Parathyroid adenoma (tissue), 2 donors: ENCODE measurements around the gene LHFPL6.
A peak's percentile ranks its signal among the peaks of the same experiment; 100 is the strongest.

ENCODE experiments used
- H2AFZ ChIP-seq: fragments of 300-600 bp; sonication (generic); one replicate; pipeline ENCODE4 v1.7.0; 2017; ENCODE audit warnings: antibody characterized with exemption, mild to moderate bottlenecking
- H3K27ac ChIP-seq: fragments of 300-600 bp; sonication (generic); one replicate; pipeline ENCODE4 v1.7.0; 2017
- H3K27me3 ChIP-seq: fragments of 300-600 bp; sonication (generic); one replicate; pipeline ENCODE4 v1.7.0; 2017; ENCODE audit warnings: low read length; ENCODE audit not compliant: control insufficient read depth, insufficient read depth
- H3K36me3 ChIP-seq: fragments of 300-600 bp; sonication (generic); one replicate; pipeline ENCODE4 v1.7.0; 2017; ENCODE audit warnings: low read length; ENCODE audit not compliant: control insufficient read depth, insufficient read depth
- H3K4me1 ChIP-seq: fragments of 300-600 bp; sonication (generic); one replicate; pipeline ENCODE4 v1.7.0; 2017; ENCODE audit warnings: control low read depth
- H3K4me2 ChIP-seq: fragments of 300-600 bp; sonication (generic); one replicate; pipeline ENCODE4 v1.7.0; 2017; ENCODE audit warnings: low read length
- H3K4me3 ChIP-seq: fragments of 300-600 bp; sonication (generic); one replicate; pipeline ENCODE4 v1.7.0; 2017; ENCODE audit warnings: low read depth, low read length
- H3K79me2 ChIP-seq: fragments of 300-600 bp; sonication (generic); one replicate; pipeline ENCODE4 v1.7.0; 2017; ENCODE audit warnings: control low read depth
- H3K9ac ChIP-seq: fragments of 300-600 bp; sonication (generic); one replicate; pipeline ENCODE4 v1.7.0; 2017; ENCODE audit warnings: mild to moderate bottlenecking
- H3K9me3 ChIP-seq: fragments of 300-600 bp; sonication (generic); one replicate; pipeline ENCODE4 v1.7.0; 2017; ENCODE audit warnings: low read length; ENCODE audit not compliant: control insufficient read depth
- CTCF ChIP-seq: fragments of 300-600 bp; sonication (generic); IDR thresholded peaks from one replicate; pipeline ENCODE4 v1.7.0; 2017; ENCODE audit warnings: antibody characterized with exemption, mild to moderate bottlenecking
- donor health status: primary hyperparathyroidism.

The LHFPL6 gene

DNA sequence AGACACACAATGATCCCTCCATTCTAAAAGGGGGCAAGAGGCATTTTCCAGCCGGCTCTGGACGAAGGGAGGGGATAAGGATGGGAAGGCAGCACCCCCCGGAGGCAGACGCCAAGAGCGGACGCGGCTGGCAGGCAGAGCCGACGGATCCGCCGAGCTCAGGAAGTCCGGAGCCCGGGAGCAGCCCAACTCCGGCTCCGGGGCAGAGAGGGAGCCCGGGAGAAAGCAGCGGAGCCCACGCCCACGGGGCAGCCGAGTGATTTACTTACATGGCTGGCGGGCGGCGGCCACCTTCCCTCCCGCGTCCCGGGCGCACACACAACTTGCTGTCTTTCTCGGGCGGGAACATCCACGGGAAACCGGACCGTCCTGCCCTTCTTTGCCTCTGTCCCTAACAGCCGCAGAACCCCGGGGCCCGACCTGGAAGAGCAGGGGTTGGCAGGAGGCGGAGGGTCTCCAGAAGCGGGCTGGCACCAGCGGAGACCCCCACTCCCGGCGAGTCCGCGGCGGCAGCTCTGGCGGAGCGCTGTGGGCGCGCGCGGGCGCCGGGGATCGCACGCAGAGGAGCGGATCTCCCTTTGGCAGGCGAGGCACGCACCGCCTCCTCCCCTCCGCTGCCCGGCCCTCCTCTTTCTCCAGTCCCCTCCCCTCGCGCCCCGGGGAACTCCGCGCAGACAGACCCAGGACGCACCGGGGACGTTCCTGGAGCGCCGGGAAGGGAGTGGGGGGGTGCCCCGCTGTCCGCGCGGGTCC, at the start of gene LHFPL6:
Gene LHFPL6, minus strand, starts transcription at position 580 of the 753 bp plus-strand sequence.
- H3K9me3 ChIP-seq = no peaks in the 10 kb centered on the region
- peak within 1 kb of the TSS; percentile 77 for H3K4me2 ChIP-seq
- no peaks in the 10 kb centered on the region for H3K4me1 ChIP-seq
- peak within 1 kb of the TSS; percentile 81 for H2AFZ ChIP-seq
- no peak within 1 kb of the TSS for H3K9ac ChIP-seq
- no peaks in the 10 kb centered on the region for H3K79me2 ChIP-seq
- peak; percentile 9 for TF ChIP-seq CTCF
- H3K27me3 ChIP-seq = no peaks in the 10 kb centered on the region
- H3K27ac ChIP-seq = peak within 1 kb of the TSS; percentile 33
- no peaks in the 10 kb centered on the region for H3K36me3 ChIP-seq
- H3K4me3 ChIP-seq = peak within 1 kb of the TSS; percentile 79

DNA sequence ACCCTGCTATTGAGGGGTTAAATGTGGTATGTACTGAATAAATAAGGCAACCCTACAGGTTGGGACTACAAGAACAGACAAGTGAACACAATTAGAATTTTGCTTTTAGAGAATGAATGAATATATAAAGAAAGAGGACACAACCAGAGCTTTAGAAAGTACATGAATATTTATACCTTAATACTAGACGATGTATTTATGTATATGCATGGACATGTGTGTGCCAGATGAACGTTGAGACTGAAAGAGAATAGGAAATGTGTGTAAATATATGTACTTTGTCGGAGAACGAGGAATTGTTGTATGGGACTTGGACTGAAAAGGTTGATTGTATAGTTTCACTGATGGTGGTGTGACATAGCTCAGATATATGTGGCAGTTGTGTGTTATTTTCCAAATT, 43.1 kb upstream of the LHFPL6 start:
- Histone ChIP-seq H2AFZ (no peak overlapping the region), H3K9ac (no peak overlapping the region), H3K27ac (no peak overlapping the region), H3K4me2 (no peak overlapping the region), H3K79me2 (no peaks in the 10 kb centered on the region), H3K9me3 (no peaks in the 10 kb centered on the region), H3K36me3 (no peaks in the 10 kb centered on the region), H3K4me1 (no peaks in the 10 kb centered on the region), H3K27me3 (no peaks in the 10 kb centered on the region), H3K4me3 (no peak overlapping the region)
- TF ChIP-seq CTCF = no peak

DNA sequence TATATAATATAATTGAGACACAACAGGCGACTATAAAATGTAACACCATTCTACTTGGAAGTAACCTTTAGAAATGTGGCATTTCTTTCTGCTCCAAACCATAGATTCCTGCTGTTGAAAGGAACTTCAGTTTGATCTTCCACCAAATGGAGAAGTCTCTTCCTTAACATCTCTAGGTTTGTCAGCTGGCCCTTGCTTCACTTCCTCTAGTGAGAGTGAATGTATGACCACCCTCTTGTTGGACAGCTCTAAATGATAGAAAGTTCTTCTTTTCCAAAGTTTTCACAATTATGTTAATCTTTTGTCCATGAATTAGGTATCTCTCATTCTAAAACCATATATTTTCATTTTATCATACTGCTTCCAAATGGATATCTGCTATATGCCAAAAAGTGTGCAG, 38.7 kb upstream of the LHFPL6 start:
- no peak overlapping the region for H3K27ac ChIP-seq
- no peaks in the 10 kb centered on the region for H3K27me3 ChIP-seq
- H3K9me3 ChIP-seq = no peaks in the 10 kb centered on the region
- H3K9ac ChIP-seq = no peak overlapping the region
- no peak overlapping the region for H3K4me3 ChIP-seq
- no peaks in the 10 kb centered on the region for H3K79me2 ChIP-seq
- TF ChIP-seq CTCF = no peak
- no peaks in the 10 kb centered on the region for H3K36me3 ChIP-seq
- no peaks in the 10 kb centered on the region for H3K4me1 ChIP-seq
- no peak overlapping the region for H3K4me2 ChIP-seq
- no peak overlapping the region for H2AFZ ChIP-seq

DNA sequence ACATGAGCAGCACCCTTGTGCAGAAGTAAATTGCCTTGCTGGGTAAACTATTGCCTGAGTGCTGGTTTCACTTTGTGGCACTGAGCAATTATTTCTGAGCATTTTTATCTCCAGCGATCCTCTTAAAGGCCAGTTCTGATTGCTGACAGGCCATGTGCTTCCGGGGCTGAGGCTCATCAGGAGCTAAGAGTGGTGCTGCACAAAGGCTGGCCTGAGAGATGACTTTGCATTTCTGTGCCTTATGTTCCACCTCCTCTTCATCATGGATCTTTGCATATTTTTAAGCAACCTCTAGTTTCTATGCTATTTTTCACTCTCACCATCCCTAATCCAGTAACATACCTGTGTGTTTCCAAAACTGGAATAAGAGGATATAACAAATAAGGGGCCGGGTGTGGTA, 34.9 kb upstream of the LHFPL6 start:
- no peak overlapping the region for H3K9ac ChIP-seq
- no peak overlapping the region for H3K4me3 ChIP-seq
- H3K27me3 ChIP-seq = no peaks in the 10 kb centered on the region
- TF ChIP-seq CTCF = no peak
- no peak overlapping the region for H3K27ac ChIP-seq
- H3K36me3 ChIP-seq = no peaks in the 10 kb centered on the region
- H3K79me2 ChIP-seq = no peaks in the 10 kb centered on the region
- no peaks in the 10 kb centered on the region for H3K4me1 ChIP-seq
- no peak overlapping the region for H2AFZ ChIP-seq
- no peak overlapping the region for H3K4me2 ChIP-seq
- no peaks in the 10 kb centered on the region for H3K9me3 ChIP-seq

DNA sequence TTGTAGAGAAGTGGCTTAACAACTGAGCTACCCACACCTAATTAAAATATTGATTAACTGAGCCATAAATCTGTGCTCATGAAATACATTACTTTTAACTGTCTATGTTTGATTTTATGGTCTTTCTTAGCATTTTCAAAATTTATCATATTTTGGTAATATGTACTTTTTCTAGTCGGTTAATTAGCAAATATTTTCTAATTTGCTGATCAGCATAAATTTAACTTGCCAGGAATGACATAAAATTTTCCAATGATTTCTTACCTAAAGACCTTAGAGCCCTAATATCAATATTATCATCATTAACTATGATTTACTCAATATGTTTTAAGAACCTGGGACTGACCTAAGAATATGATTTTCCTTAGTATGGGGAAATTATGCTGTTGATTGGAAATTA, 32.6 kb upstream of the LHFPL6 start:
- TF ChIP-seq CTCF = no peak
- H3K9me3 ChIP-seq = no peaks in the 10 kb centered on the region
- no peaks in the 10 kb centered on the region for H3K27me3 ChIP-seq

More for the DNA sequence above, 32.6 kb upstream of the LHFPL6 start:
- Histone ChIP-seq H3K36me3 (no peaks in the 10 kb centered on the region), H3K4me3 (no peak overlapping the region), H3K9ac (no peak overlapping the region), H3K4me1 (no peaks in the 10 kb centered on the region), H3K27ac (no peak overlapping the region), H2AFZ (no peak overlapping the region), H3K79me2 (no peaks in the 10 kb centered on the region), H3K4me2 (no peak overlapping the region)
